GM19351 (cell line): ENCODE measurements around the gene DGKH.
"Not testable (repeated sequence)": the region's sequence is repeated elsewhere in the genome, so short reads cannot be mapped to it uniquely, and the experiment has no call there.

Experiments
- ATAC-seq: cut with Tn5 transposase; IDR thresholded peaks from one replicate; pipeline ENCODE4 v1.9.1; 2021; ENCODE audit warnings: mild to moderate bottlenecking, moderate library complexity; ENCODE audit not compliant: unreplicated experiment

Gene DGKH

DNA sequence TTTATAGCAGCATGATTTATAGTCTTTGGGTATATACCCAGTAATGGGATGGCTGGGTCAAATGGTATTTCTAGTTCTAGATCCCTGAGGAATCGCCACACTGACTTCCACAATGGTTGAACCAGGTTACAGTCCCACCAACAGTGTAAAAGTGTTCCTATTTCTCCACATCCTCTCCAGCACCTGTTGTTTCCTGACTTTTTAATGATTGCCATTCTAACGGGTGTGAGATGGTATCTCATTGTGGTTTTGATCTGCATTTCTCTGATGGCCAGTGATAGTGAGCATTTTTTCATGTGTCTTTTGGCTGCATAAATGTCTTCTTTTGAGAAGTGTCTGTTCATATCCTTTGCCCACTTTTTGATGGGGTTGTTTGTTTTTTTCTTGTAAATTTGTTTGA lies 114.9 kb downstream of the DGKH start:
- not testable (repeated sequence) for ATAC-seq

GRCh38 chr13:42163910-42164309 lies 115.5 kb downstream of the DGKH start:
- ATAC-seq: not testable (repeated sequence)

DNA sequence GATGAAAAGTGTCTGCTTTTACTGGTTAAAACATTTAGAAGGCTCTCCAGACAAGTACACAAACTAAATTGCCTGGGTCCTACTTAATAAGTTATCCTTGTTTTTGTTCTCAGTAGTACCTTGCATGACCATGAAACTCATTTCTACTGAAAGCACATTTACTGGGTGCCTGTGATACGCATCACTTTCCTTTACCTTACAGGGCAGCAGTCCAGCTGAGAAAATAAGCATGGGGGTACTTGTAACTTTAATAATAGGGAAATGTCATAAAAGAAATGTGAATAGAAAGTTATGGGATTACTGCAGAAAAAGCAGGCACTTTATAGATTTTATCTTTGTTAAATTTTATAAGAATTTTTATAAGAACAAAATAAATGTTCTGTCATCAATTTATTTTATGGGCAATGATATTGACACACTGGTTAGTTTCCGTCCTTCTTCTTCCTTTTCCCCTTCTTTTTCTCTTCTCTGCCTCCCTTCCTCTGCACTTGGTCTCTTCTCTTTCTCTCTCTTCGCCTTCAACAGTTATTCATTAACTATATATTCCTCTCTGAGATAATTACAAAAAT lies 116.2 kb downstream of the DGKH start:
- ATAC-seq: no peak

- ATAC-seq: no peak
Observed at GRCh38 chr13:42168496-42168895, 120.0 kb downstream of the DGKH start.

GRCh38 chr13:42170029-42170428 lies 121.6 kb downstream of the DGKH start:
- no peak for ATAC-seq

- ATAC-seq: no peak
Observed at GRCh38 chr13:42173789-42174343, 125.4 kb downstream of the DGKH start.

DNA sequence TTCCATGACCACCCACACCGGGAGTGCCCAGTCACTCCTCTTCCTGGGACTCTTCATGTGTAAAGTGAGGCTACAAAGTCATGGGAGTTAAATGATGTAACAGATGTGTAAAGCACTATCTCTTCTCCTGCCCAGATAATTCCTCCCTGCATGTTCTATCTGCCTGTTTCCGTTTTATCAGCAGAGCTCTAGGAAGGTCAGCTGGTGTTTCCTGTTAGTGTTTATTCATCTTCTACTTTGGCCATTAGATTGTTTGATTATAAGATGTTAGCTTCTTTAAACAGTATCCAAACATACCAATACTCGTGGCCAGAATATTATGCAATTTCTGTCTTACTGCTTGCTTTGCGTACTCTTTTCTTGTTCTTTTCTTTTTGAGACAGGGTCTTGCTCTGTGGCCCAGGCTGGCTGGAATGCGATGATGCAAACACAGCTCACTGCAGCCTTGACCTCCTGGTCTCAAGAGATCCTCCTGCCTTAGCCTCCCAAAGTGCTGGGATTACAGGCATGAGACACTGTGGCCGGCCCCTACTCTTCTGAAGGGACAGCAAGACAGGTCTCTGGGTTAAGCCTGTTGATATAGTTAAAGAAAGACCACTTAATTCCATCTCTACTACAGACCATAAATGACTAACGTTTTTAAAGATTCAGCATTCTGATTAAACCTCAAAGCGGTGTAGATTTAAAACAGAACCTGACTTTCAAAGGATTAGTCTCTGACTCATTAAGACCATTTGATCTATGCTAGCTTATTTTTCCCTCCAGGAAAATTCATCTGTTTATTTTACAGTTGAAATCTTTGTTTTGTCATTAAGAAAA lies 126.1 kb downstream of the DGKH start:
- no peak for ATAC-seq

DNA sequence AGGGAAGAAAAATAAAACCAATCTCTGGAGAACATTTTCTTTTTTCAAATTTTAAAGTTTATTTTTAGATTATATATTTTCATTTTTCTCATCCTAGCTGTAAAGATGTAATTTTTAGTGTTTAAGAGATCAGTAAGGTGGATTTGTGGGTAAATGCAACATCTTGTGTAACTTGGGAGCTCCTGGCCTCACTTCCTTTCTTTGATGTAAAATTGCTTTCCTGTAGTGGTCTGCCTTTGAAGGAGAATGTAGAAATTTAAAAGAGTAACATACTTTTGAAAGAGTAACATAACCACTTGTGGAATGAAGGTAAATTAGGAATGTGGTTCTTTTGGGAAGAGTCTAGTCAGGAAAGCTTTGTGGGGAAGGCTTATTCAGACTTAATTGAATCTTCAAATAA lies 127.8 kb downstream of the DGKH start:
- no peak for ATAC-seq

GRCh38 chr13:42177189-42177588 lies 128.7 kb downstream of the DGKH start:
- no peak for ATAC-seq

- ATAC-seq: no peak
Observed at GRCh38 chr13:42181381-42181953, 133.0 kb downstream of the DGKH start.

DNA sequence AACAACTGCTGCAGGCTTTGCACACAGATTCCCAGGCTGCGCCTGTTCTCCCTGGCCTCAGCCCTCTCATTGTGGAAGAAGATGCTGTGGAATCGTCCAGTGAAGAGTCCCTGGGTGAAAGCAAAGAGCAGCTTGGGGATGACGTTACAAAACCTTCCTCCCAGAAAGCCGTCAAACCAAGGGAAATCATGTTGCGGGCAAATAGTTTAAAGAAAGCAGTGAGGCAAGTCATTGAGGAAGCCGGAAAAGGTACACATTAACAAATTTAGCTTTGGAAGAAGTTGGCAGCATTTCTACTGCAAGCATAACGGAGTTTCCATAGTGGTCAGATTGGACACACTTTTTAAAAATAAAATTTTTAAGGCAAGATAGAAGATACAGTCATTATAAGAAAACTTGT lies 140.6 kb downstream of the DGKH start:
- no peak for ATAC-seq

DNA sequence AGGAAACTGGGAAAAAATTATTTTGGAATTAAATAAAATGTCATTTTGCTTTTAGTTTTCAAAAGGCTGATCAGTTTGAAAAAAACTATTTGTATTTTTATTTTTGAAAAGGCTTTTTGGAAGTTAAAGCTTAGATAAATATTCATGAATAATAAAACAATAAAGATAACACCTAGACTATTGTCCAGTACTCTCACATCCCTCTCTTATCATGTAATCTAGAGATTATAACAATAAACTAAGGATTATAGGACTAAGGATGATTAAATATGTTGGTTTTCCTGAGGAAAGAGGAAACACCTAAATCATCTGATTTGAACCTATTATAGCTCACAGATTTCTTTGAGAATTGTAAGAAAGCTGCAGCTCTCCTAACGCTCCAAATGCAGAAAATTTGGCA lies 142.1 kb downstream of the DGKH start:
- no peak for ATAC-seq

GRCh38 chr13:42211704-42212464 lies 163.4 kb downstream of the DGKH start:
- no peak for ATAC-seq

- ATAC-seq: no peak
Observed at GRCh38 chr13:42214446-42214845, 166.0 kb downstream of the DGKH start.

GRCh38 chr13:42215578-42216421 lies 167.4 kb downstream of the DGKH start:
- ATAC-seq: no peak

GRCh38 chr13:42216422-42216735 lies 167.9 kb downstream of the DGKH start:
- ATAC-seq: no peak

- ATAC-seq: no peak
Observed at GRCh38 chr13:42218576-42218975, 170.1 kb downstream of the DGKH start.

DNA sequence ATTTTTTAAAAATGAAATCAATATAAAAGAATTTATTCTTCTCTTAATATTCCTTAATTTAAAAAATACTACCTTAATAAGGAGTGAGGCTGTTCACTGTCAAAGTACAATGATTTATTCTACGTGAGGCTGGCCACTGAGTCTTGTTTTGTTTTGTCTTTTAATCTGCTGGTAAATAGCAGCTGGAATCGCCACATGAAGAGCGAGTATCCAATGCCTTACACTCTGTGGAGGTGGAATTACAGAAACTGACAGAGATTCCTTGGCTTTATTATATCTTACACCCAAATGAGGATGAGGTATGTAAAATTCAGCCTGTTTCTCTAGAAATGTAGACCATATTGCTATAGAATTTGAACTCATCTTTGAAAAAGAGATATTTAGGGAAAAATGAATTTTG lies 170.6 kb downstream of the DGKH start:
- ATAC-seq: no peak

- no peak for ATAC-seq
Observed at GRCh38 chr13:42219876-42220275, 171.4 kb downstream of the DGKH start.

- ATAC-seq: no peak
Observed at GRCh38 chr13:42221121-42221765, 172.8 kb downstream of the DGKH start.
